HL-60 (cell line): Measurements from ENCODE around the gene FARSB.

Experiments
- GABPA ChIP-seq: IDR thresholded peaks from 2 replicates; pipeline ENCODE4 v1.6.1; 2012; ENCODE audit warnings: low read depth
- POLR2AphosphoS5 ChIP-seq: IDR thresholded peaks from 2 replicates; pipeline ENCODE4 v1.6.1; 2012; ENCODE audit warnings: low read depth
- SPI1 ChIP-seq: IDR thresholded peaks from 2 replicates; pipeline ENCODE4 v1.6.1; 2012; ENCODE audit warnings: low read depth, mild to moderate bottlenecking, borderline replicate concordance
- TF ChIP-seq, protein P1 (sequence below): IDR thresholded peaks from one replicate; pipeline ENCODE4 v1.5.1; 2011; ENCODE audit warnings: low read length, control low read depth, inconsistent platforms; ENCODE audit not compliant: insufficient read depth
- TF ChIP-seq, protein P2 (sequence below): IDR thresholded peaks from 2 replicates; pipeline ENCODE4 v1.6.1; 2012; ENCODE audit warnings: low read depth; ENCODE audit not compliant: insufficient replicate concordance

DNA sequence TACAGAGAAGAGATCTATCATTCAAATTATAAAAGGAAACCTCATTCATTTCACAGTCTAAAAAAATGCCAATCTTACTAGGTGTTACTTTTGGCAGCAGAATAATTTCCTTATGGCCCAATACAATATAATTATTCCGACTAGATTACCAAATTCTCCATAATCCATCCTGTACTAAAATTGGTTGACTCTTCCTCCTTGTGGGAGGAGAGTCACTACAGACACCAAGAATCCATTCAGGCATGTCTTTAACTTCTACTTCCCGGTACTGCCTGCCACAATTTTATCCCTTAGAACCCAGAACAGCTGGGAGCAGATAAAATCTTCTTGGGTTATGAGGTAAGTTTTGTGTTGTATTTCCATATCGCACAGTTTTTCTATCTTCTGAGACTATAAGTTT, 9.9 kb downstream of the FARSB start:
- TF ChIP-seq, protein P1, sequence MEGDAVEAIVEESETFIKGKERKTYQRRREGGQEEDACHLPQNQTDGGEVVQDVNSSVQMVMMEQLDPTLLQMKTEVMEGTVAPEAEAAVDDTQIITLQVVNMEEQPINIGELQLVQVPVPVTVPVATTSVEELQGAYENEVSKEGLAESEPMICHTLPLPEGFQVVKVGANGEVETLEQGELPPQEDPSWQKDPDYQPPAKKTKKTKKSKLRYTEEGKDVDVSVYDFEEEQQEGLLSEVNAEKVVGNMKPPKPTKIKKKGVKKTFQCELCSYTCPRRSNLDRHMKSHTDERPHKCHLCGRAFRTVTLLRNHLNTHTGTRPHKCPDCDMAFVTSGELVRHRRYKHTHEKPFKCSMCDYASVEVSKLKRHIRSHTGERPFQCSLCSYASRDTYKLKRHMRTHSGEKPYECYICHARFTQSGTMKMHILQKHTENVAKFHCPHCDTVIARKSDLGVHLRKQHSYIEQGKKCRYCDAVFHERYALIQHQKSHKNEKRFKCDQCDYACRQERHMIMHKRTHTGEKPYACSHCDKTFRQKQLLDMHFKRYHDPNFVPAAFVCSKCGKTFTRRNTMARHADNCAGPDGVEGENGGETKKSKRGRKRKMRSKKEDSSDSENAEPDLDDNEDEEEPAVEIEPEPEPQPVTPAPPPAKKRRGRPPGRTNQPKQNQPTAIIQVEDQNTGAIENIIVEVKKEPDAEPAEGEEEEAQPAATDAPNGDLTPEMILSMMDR, result no peak
- TF ChIP-seq, protein P2, sequence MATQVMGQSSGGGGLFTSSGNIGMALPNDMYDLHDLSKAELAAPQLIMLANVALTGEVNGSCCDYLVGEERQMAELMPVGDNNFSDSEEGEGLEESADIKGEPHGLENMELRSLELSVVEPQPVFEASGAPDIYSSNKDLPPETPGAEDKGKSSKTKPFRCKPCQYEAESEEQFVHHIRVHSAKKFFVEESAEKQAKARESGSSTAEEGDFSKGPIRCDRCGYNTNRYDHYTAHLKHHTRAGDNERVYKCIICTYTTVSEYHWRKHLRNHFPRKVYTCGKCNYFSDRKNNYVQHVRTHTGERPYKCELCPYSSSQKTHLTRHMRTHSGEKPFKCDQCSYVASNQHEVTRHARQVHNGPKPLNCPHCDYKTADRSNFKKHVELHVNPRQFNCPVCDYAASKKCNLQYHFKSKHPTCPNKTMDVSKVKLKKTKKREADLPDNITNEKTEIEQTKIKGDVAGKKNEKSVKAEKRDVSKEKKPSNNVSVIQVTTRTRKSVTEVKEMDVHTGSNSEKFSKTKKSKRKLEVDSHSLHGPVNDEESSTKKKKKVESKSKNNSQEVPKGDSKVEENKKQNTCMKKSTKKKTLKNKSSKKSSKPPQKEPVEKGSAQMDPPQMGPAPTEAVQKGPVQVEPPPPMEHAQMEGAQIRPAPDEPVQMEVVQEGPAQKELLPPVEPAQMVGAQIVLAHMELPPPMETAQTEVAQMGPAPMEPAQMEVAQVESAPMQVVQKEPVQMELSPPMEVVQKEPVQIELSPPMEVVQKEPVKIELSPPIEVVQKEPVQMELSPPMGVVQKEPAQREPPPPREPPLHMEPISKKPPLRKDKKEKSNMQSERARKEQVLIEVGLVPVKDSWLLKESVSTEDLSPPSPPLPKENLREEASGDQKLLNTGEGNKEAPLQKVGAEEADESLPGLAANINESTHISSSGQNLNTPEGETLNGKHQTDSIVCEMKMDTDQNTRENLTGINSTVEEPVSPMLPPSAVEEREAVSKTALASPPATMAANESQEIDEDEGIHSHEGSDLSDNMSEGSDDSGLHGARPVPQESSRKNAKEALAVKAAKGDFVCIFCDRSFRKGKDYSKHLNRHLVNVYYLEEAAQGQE, result no peak
- no peak for TF ChIP-seq SPI1
- no peak for TF ChIP-seq GABPA
- TF ChIP-seq POLR2AphosphoS5, result no peak
